ENCODE measurements around the gene KIF12. TPM values are rescaled to one million over a fixed set of nuclear protein-coding genes. Genes with fewer than 3 reads are reported as not detected.

The KIF12 gene
- total and polyA plus RNA-seq, 2 experiments from 2014 or later: 39.9 to 97.3 TPM

DNA sequence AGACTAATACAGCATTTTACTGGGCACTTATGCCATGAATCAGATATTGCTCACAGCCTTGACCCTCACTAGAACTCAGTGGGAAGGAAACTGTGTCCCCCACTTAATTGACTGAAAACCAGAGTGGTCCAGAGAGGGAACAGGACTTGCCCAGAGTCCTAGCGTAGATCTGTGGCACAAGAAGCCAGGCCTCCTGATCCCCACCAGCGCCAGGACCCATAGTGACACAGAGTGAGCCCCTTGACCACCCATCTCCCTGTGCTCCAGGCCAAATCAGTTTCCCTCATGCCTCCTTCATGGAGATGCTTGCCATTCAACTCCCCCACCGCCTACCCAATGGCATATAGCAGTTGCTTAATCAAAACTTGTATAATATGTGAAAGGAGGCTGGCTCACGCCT is 8.3 kb downstream of the KIF12 start:
- WGBS (ENCODE audit: low lambda C conversion rate, missing lambda C conversion rate): 93% methylated on average over 4 of the region's 4 CpGs
- no peak for DNase-seq (ENCODE audit: low spot score)
- no peak overlapping the region for H3K4me2 ChIP-seq
- no peaks in the 10 kb centered on the region for H3K4me1 ChIP-seq (ENCODE audit: insufficient read depth)
- no peaks in the 10 kb centered on the region for H3K36me3 ChIP-seq (replicated peaks; ENCODE audit: insufficient read depth, low read depth)
- H3K9me3 ChIP-seq (ENCODE audit: low read depth): no peaks in the 10 kb centered on the region
- no peak overlapping the region for H3K4me3 ChIP-seq
- no peaks in the 10 kb centered on the region for H3K27me3 ChIP-seq
- TF ChIP-seq, protein P1, sequence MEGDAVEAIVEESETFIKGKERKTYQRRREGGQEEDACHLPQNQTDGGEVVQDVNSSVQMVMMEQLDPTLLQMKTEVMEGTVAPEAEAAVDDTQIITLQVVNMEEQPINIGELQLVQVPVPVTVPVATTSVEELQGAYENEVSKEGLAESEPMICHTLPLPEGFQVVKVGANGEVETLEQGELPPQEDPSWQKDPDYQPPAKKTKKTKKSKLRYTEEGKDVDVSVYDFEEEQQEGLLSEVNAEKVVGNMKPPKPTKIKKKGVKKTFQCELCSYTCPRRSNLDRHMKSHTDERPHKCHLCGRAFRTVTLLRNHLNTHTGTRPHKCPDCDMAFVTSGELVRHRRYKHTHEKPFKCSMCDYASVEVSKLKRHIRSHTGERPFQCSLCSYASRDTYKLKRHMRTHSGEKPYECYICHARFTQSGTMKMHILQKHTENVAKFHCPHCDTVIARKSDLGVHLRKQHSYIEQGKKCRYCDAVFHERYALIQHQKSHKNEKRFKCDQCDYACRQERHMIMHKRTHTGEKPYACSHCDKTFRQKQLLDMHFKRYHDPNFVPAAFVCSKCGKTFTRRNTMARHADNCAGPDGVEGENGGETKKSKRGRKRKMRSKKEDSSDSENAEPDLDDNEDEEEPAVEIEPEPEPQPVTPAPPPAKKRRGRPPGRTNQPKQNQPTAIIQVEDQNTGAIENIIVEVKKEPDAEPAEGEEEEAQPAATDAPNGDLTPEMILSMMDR (IDR thresholded peaks at IDR 0.05; ENCODE audit: poor library complexity): no peak
- no peaks in the 10 kb centered on the region for H3K9me2 ChIP-seq (replicated peaks; ENCODE audit: insufficient read depth)
- no peaks in the 10 kb centered on the region for H4K20me1 ChIP-seq (ENCODE audit: insufficient read depth, poor library complexity, severe bottlenecking)
- H2AFZ ChIP-seq: no peak overlapping the region
- H3K79me2 ChIP-seq: no peaks in the 10 kb centered on the region
- H3K27ac ChIP-seq: no peak overlapping the region

GRCh38 chr9:114089206-114089840 is 9.8 kb downstream of the KIF12 start:
- no peaks in the 10 kb centered on the region for H4K20me1 ChIP-seq (ENCODE audit: insufficient read depth, poor library complexity, severe bottlenecking)
- H3K4me1 ChIP-seq (ENCODE audit: insufficient read depth): no peaks in the 10 kb centered on the region
- H3K4me2 ChIP-seq: no peak overlapping the region
- H3K36me3 ChIP-seq (replicated peaks; ENCODE audit: insufficient read depth, low read depth): no peaks in the 10 kb centered on the region
- no peak overlapping the region for H3K4me3 ChIP-seq
- H3K9me2 ChIP-seq (replicated peaks; ENCODE audit: insufficient read depth): no peaks in the 10 kb centered on the region
- no peaks in the 10 kb centered on the region for H3K27me3 ChIP-seq
- DNase-seq (ENCODE audit: low spot score): no peak
- 92% methylated on average over 4 of the region's 4 CpGs for WGBS (ENCODE audit: low lambda C conversion rate, missing lambda C conversion rate)
- no peak overlapping the region for H3K27ac ChIP-seq
- no peaks in the 10 kb centered on the region for H3K79me2 ChIP-seq
- H3K9me3 ChIP-seq (ENCODE audit: low read depth): no peaks in the 10 kb centered on the region
- H2AFZ ChIP-seq: no peak overlapping the region
- TF ChIP-seq, protein P1 (IDR thresholded peaks at IDR 0.05; ENCODE audit: poor library complexity): no peak
- TF ChIP-seq EZH2 (IDR thresholded peaks at IDR 0.05; ENCODE audit: borderline replicate concordance): no peak
- no peak for TF ChIP-seq EZH2phosphoT487 (IDR thresholded peaks at IDR 0.05; ENCODE audit: low read depth, severe bottlenecking, unreplicated experiment)

DNA sequence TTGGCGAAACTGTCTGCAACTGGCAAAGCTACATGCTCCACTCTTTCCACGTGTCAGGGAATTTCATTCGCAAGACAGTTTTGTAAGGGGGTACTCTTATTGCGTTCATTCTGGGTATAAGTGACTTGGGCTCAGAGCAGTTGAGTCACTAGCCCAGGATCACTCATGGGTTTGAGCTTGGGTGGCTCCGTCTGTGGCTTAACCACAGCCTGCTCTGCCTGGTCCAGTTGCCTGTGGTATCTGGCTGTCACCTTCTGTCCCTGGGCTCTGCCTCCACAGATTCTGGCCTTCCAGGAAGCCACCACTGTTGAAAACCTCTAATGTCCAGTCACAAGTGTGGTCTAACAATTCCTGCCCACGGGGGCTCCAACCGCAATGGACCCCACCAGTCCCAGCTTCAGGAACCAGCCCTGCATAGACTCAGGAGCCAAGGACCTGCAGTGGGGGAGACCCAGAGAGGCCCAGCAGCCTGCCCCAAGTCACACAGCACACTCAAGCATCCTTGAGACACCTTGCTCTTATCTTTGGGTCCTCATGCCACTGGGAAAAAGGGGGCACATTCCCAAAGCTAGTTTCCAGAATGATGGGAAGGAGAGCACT is 10.4 kb downstream of the KIF12 start:
- DNase-seq (ENCODE audit: low spot score): peak; percentile 1
- H3K27me3 ChIP-seq: no peaks in the 10 kb centered on the region

More for the DNA sequence above, 10.4 kb downstream of the KIF12 start:
- no peak overlapping the region for H3K27ac ChIP-seq
- WGBS (ENCODE audit: low lambda C conversion rate, missing lambda C conversion rate): 95% methylated on average over 7 of the region's 7 CpGs
- H3K9me2 ChIP-seq (replicated peaks; ENCODE audit: insufficient read depth): no peaks in the 10 kb centered on the region
- TF ChIP-seq, protein P1 (IDR thresholded peaks at IDR 0.05; ENCODE audit: poor library complexity): no peak
- no peak for TF ChIP-seq EZH2phosphoT487 (IDR thresholded peaks at IDR 0.05; ENCODE audit: low read depth, severe bottlenecking, unreplicated experiment)
- no peak for TF ChIP-seq EZH2 (IDR thresholded peaks at IDR 0.05; ENCODE audit: borderline replicate concordance)
- no peaks in the 10 kb centered on the region for H3K4me1 ChIP-seq (ENCODE audit: insufficient read depth)
- H3K9me3 ChIP-seq (ENCODE audit: low read depth): no peaks in the 10 kb centered on the region
- H3K79me2 ChIP-seq: no peaks in the 10 kb centered on the region
- no peak overlapping the region for H3K4me3 ChIP-seq
- no peak overlapping the region for H2AFZ ChIP-seq
- H3K4me2 ChIP-seq: no peak overlapping the region
- H4K20me1 ChIP-seq (ENCODE audit: insufficient read depth, poor library complexity, severe bottlenecking): no peaks in the 10 kb centered on the region
- no peaks in the 10 kb centered on the region for H3K36me3 ChIP-seq (replicated peaks; ENCODE audit: insufficient read depth, low read depth)
